BE2C (cell line): ENCODE data around the gene MAP3K3.
A peak's percentile ranks its signal among the peaks of the same experiment; 100 is the strongest.

Experiments
- DNase-seq: peaks from one replicate; pipeline ENCODE4 v3.0.0-alpha.2; 2020
- H3K27me3 ChIP-seq: fragments of 250-450 bp; sonication (Bioruptor Pico); 2 replicates; pipeline ENCODE4 v1.5.1; 2020; ENCODE audit warnings: mild to moderate bottlenecking
- H3K36me3 ChIP-seq: fragments of 250-450 bp; sonication (Bioruptor Pico); 2 replicates; pipeline ENCODE4 v1.5.1; 2020; ENCODE audit warnings: mild to moderate bottlenecking
- H3K4me1 ChIP-seq: fragments of 250-450 bp; sonication (Bioruptor Pico); 2 replicates; pipeline ENCODE4 v1.5.1; 2020
- H3K4me3 ChIP-seq: 2 replicates; pipeline ENCODE4 v1.5.1; 2011; ENCODE audit warnings: low read depth, low read length
- H3K9me3 ChIP-seq: fragments of 250-450 bp; sonication (Bioruptor Pico); 2 replicates; pipeline ENCODE4 v1.5.1; 2020
- CTCF ChIP-seq: IDR thresholded peaks from 2 replicates; pipeline ENCODE4 v1.5.1; 2012; ENCODE audit warnings: mild to moderate bottlenecking, low read depth, low read length

MAP3K3 gene

GRCh38 chr17:63705657-63706056 lies 83.4 kb downstream of the MAP3K3 start:
- no peak for TF ChIP-seq CTCF
- H3K36me3 ChIP-seq = peaks cover 22% of the 10 kb centered on the region
- H3K27me3 ChIP-seq = no peaks in the 10 kb centered on the region
- H3K4me3 ChIP-seq = no peak overlapping the region
- H3K4me1 ChIP-seq = 0 out of 2 replicates have a peak, but pooled peaks cover 4% of the 10 kb centered on the region
- no peak for DNase-seq
- peaks cover 4% of the 10 kb centered on the region for H3K9me3 ChIP-seq

- no peak for DNase-seq
- Histone ChIP-seq H3K36me3 (peaks cover 22% of the 10 kb centered on the region), H3K4me3 (no peak overlapping the region), H3K4me1 (no peaks in the 10 kb centered on the region), H3K9me3 (no peaks in the 10 kb centered on the region), H3K27me3 (no peaks in the 10 kb centered on the region)
- TF ChIP-seq CTCF = no peak
Observed at GRCh38 chr17:63706336-63707082, 84.3 kb downstream of the MAP3K3 start.

- DNase-seq = no peak
- Histone ChIP-seq H3K4me3 (no peak overlapping the region), H3K36me3 (peaks cover 22% of the 10 kb centered on the region), H3K9me3 (no peaks in the 10 kb centered on the region), H3K27me3 (no peaks in the 10 kb centered on the region), H3K4me1 (no peaks in the 10 kb centered on the region)
- TF ChIP-seq CTCF = no peak
Observed at GRCh38 chr17:63707151-63707550, 84.9 kb downstream of the MAP3K3 start.

GRCh38 chr17:63709110-63709509 lies 86.9 kb downstream of the MAP3K3 start:
- TF ChIP-seq CTCF = no peak
- H3K36me3 ChIP-seq = peaks cover 22% of the 10 kb centered on the region
- H3K4me3 ChIP-seq = no peak overlapping the region
- no peaks in the 10 kb centered on the region for H3K4me1 ChIP-seq
- DNase-seq = no peak
- no peaks in the 10 kb centered on the region for H3K27me3 ChIP-seq
- H3K9me3 ChIP-seq = no peaks in the 10 kb centered on the region

GRCh38 chr17:63714550-63715277 lies 92.5 kb downstream of the MAP3K3 start:
- DNase-seq = no peak
- H3K4me1 ChIP-seq = no peaks in the 10 kb centered on the region
- no peaks in the 10 kb centered on the region for H3K9me3 ChIP-seq
- 0 out of 2 replicates have a peak, but pooled peaks have one; percentile 2 for TF ChIP-seq CTCF
- H3K4me3 ChIP-seq = no peak overlapping the region
- peaks cover 6% of the 10 kb centered on the region for H3K36me3 ChIP-seq
- H3K27me3 ChIP-seq = no peaks in the 10 kb centered on the region

- no peaks in the 10 kb centered on the region for H3K4me1 ChIP-seq
- H3K9me3 ChIP-seq = no peaks in the 10 kb centered on the region
- TF ChIP-seq CTCF = no peak
- H3K27me3 ChIP-seq = no peaks in the 10 kb centered on the region
- DNase-seq = no peak
- no peaks in the 10 kb centered on the region; the same call in 1 of the 2 replicates for H3K36me3 ChIP-seq
- H3K4me3 ChIP-seq = no peak overlapping the region
Observed at GRCh38 chr17:63716426-63716825, 94.2 kb downstream of the MAP3K3 start.
